8988T (cell line): ENCODE results near the gene CAMK1D.
"Not testable (repeated sequence)": the region's sequence is repeated elsewhere in the genome, so short reads cannot be mapped to it uniquely, and the experiment has no call there.

ENCODE experiments used
- DNase-seq: peaks from one replicate; pipeline ENCODE4 v3.0.0; 2011

The CAMK1D gene

DNA sequence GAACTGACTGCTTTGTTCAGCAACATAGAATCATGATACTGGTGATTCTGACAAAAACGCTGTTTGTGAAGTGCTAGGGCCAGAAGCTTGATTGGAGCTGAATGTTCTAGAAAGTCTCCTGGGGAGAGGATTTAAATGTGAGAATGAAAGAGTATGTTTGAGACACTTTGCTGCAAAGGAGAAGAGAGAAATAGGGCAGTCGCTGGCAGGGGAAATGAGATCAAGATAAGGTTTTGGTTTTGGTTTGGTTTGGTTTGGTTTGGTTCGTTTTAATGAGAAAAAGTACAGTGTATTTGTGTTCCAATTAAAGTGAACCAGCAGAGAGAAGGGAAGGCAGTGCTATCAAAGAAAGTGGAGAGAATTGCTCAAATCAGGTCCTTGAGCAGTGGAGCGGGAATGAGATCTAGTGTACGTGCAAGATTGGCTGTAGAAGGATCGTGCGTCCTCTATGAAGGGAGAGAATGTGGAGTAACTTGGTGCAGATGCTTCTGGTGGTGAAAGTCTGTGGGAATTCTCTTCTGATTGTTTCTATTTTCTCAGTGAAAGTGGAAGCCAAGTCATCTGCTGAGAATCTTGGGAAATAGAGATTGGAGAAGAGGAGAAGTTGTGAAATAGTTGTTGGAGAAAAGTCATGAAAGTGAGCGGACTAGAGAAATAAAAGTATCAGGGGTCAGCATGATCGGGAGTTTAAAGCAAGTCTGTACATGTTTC, 381.6 kb downstream of the CAMK1D start:
- DNase-seq = no peak

DNA sequence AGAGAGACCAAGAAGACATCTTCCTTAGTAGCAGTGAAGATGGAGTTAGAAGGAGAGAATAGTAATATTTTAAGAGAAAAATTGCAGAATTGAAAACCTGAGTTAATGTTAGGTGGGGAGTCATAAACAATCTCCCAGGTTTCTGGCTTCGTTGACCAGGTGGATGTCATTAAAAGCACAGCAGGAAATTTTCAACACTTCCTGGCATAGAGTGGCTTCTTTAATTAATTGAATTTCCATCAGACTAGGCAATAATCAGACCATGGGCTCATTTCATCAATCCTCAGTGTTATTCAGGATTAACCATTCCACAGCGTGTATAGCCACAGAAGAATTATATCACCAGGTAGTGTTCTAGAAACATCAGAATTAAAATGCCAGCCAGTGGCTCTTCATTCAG, 383.9 kb downstream of the CAMK1D start:
- DNase-seq = no peak

DNA sequence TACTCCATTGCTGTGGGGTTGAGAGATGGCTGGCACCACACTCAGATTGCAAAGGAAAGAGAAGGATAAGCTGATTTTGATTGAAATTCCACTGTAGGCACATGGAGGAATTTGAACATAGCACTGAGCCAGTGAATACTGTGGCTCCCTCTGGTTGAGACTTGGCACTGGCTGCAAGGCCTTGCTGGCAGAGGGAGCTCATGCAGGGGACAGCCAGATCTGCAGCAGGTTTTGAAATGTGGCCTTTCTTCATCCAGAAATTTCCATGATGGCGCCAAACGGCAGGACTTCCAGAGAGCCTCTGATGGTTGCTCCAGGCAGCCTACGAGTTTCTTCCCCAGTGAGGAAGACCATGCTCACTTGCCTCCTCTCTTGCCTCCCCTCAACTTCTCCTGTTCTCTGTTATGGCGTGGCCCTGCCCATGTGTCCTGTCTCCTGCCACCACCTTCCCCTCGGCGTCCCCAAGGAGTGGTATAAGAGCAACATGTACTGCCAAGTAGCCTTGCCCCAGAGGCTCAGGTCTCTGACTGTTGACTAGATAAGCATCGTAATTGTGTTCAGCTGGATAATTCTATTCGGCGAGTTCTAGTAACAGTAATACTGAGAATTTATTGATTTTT, 386.6 kb downstream of the CAMK1D start:
- no peak for DNase-seq

DNA sequence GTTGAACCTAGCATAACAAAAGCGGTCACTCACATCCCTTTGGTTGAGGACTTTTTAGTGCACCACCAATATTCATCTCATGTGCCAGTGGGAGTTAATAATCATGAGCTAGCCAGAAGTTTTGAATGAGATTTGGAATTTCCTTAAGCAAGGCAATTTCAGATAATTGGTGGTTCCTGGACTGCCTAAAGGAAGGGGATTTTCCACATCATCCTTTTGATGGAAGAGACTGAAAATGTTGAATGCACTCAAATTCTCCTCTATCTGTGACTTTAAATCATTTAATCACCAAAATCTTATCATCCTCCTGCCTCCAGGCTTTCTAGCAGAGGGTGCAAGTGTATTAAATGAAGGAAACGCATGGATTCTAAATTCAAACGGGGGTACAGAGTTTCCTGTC, 391.5 kb downstream of the CAMK1D start:
- no peak for DNase-seq

DNA sequence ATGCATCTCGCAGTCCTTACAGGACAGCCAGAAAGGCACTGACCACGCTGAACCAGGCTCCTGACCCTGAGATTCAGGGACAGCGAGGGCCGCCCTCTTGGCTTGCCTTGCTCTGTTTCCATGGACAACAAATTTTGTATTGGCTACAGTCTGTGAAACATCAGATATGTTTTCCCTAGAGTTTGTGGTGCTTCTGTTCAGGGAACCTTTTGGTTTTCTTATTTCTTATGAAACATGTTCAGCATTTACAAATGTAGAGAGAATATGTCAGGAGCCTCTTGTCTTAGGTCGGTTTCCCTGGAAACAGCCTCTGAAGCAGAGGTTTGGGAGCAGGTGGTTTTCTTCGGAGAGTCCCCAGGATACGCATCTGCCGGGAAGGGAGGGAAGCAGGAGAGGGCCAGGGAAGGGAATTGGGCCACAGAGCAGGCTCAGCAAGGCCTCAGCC, 392.0 kb downstream of the CAMK1D start:
- DNase-seq = no peak

DNA sequence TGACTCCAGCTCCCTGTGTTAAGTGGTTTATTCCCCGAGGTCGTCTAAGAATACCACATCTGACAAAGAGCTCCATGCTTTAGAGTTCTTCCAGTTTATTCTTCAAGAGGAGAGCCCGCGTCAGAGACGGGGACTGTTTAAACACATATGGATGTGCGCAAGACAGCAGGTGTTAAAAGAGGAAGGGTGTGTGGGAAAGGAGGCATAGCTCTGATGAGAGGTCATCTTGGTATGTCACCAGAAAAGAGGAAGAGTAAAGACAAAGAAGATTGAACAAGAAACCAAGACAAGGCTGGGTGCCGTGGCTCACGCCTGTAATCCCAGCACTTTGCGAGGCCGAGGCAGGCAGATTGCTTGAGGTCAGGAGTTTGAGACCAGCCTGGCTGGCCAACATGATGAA, 393.4 kb downstream of the CAMK1D start:
- no peak for DNase-seq

DNA sequence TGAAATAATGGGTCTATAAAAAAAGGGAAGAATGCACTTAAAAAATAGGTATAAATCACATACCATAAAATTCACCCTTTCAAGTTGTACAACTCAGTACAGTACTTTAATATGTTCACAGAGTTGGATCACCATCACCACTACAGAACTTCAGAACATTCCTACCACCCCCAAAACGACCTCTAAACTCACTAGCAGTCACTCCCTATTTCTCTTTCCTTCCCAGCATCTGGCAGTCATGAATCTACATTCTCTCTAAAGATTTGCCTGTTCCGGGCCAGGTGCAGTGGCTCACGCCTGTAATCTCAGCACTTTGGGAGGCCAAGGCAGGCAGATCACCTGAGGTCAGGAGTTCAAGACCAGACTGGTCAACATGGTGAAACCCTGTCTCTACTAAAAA, 394.1 kb downstream of the CAMK1D start:
- DNase-seq = not testable (repeated sequence)

DNA sequence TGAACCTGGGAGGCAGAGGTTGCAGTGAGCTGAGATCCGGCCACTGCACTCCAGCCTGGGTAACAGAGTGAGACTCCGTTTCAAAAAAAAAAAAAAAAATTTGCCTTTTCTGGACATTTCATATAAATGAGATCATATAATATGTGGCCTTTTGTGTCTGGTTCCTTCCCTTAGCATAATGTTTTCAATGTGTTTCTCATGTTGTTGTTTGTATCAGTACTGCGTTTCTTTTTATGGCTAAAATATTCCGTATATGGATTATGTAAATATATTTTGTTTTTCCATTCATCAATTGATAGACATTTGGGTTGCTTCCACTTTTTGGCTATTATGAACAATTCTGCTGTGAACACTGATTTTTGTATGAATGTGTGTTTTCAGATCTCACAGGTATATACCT, 394.6 kb downstream of the CAMK1D start:
- DNase-seq = no peak

DNA sequence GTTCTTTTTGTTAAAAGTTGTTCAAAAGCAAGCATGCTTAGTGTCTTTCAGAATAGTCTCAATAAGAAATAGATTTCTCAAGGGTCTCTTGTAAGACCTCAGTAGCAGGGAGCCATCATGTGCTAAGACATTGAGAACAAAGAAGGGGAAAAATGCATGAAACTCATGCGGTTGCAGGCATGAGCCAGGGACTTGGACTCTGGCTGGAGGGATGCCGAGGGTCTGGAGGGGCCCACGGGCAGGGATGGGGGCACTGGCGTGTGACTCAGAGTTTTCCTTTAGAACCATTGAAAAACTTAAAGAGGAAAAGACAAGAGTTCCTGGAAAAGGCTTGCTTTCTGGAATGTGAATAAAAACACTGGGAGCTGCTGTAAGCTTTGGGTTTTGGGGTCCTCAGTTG, 398.8 kb downstream of the CAMK1D start:
- DNase-seq = no peak

DNA sequence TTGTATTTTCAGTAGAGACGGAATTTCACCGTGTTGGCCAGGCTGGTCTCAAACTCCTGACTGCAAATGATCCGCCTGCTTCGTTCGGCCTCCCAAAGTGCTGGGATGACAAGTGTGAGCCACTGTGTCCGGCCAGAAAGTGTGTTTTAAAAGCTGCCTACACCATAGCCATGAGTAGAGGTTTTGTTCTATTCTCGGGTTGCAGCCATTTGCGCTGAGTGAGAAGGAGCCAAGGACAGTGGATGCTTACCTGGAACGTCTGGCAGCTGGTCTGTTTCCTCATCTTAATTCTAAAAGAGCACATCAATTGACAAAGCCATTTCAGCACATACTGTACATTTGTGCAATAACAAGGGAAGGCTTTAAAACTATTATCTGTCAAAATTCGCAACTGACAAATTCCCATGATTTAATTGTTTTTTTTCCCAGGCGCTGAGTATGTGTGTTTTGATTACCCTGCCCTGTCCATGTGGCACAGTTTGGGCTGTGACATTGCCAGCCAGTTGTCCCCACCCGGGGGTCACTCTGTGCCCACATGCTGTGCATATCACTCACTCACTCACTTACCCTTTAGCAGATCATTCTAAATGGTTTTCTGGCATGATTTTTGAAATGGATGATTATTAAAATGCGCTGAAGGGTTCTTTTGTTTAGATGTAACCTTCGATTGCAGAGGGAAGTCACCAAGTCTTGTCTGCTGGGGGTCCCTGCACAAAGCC, 400.6 kb downstream of the CAMK1D start:
- DNase-seq = no peak

DNA sequence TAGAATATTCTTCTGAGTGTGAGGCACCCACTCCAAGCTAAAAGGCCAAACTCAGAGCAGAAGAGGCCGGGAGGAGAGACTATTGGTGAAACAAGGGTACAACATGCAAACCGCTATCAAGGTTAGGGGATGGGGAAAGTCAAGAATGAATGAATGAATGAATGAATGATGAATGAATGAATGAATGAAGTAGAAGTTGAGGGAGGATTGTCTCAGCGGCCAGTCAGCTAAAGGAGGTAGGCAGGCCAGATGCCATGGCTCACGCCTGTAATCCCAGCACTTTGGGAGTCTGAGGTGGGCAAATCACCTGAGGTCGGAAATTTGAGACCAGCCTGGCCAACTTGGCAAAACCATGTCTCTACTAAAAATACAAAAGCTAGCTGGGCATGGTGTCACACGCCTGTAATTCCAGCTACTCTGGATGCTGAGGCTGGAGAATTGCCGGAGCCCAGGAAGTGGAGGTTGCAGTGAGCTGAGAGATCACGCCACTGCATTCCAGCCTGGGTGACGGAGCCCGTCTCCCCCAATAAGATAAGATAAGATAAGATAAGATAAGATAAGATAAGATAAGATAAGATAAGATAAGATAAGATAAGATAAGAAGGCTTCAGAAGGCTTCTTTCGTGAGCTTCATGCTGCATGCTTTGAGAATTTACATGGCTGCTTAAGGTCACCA, 401.3 kb downstream of the CAMK1D start:
- DNase-seq = no peak

DNA sequence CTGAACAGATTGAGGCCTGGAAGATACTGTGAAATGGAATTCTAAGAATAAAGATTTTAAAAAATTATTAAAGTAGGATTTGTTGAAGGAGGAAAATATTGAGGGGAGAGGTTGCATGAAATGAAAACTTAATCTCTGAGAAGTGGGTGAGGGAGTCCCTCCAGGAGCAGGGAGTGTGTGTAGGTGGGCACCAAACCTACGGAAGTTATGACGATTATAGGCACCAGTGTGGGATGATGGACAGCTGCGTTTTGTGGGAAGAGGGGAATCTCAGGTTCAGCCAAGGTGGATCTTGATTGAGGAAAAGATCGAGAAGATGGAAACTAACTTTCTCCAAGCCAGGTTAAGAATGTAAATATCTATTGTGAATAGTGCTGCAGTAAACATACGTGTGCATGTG, 405.7 kb downstream of the CAMK1D start:
- DNase-seq = no peak

DNA sequence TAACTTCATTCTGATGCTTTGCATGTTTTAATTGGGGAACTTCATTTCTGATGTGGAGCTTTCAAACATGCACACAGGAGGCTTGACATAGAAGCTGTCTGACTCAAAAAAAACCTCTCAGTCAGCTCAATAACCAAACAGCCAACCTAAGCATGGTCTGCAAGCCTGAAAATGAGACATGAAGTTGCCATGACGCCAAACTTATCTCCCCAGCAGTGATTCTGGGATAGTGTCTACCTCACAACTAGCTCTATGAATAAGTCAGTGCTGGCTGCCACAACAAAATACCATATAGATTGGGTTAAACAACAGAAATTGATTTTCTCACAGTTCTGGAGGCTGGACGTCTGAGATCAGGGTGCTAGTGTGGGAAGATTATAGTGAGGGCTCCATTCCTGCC, 408.0 kb downstream of the CAMK1D start:
- no peak for DNase-seq

DNA sequence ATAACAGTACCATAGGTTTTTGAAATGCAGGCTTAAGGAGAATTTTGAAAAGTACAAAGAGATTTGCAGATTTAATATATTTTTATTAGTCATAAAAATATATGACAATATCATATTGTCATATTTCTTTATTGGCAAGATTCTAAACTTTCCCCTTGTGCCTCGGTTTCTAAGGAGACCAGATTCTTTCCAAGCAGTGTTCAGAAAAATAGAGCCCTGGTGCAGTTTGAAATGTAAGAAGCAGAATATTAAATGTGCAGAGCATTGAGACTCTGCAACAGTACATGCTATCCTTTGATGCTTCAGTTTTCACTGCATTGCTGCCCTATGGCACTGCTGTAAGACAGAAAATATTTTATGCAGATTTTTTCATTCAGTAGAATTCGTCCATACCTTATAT, 408.9 kb downstream of the CAMK1D start:
- DNase-seq = no peak

DNA sequence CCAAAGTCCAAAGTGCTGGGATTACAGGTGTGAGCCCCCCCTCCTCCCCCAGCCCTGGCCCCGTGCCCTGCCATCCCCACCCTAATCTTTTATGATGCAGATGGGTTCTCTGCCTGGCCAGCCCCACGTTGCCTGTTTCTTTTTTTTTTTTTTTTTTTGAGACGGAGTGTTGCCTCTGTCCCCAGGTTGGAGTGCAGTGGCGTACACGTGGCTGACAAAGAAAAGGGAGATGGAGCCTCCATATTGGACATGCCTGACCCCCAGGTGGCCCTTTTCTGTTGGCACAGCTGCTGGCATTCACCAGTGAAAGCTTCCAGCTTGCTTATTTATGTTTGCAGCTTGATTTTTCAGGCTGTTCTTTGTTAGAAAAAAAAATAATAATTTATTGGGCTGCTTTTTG, 416.9 kb downstream of the CAMK1D start:
- no peak for DNase-seq

DNA sequence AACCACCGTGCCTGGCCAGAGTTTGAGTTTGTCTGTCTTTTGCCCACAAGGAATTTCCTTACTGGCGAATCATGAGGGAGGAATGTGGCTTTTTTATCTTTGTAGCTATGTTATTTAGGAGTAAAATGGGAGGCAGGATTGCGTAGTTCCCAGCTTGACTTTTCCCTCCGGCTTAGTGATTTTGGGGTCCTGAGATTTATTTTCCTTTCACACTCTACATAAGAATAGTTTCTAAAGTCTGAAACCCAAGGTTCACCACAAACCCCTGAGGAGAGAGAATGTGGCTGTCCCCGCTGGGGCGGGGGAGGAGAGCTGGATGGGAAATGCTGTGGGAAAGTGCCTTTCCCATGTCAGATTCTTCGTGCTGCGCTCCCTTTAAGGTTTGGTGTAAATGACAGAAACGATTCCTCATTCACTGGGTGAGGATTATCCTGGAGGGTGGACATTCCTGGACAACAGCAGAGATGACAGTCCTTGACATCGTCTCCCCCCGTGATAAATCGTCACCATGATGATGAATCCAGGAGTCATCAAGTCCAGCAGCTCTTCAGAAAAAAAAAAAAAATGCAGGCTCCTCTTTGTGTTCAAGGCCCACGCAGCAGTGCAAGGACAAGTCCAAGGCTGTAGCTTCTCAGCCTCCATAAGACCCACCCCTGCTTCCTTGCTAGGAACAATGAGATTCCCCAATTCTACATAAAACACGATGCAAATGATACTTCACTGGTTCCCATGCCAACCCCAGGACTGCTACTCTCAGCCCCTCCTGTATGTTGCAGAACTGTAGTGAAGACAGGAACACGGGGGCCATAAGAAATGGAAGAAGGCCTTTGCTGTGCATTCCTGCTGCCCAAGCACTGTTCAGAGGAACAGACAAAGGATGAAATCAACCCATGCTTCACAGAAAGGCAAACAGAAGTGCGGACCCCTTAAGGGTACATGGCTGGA, 419.1 kb downstream of the CAMK1D start:
- DNase-seq = no peak

DNA sequence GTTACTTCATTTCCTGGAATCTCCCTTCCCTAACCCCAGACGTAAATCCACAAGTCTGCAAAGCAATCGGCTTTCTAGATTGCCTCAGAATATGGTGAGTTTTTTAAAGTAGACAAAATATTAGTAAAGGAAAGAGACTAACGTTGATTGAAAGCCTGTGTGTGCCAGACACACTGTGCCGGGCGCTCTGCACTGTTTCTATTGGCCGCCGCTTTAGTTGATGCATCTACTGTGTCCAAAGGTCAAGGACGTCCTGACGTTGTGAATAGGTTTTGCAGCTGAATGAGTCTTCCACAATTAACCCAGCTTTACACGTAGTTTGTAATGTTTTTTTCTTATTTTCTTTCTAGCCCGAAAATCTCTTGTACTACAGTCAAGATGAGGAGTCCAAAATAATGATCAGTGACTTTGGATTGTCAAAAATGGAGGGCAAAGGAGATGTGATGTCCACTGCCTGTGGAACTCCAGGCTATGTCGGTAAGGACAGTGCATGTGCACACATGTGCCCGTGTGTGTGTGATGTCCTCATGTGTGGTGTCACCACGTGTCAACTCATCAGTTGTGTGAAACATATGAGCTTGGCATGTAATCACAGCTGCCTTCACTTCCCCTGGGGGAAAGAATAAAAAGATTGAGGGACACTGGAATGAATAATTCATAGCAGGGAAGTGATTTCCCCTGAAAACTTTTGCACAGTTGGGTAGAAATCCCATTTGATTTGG, 420.1 kb downstream of the CAMK1D start:
- DNase-seq = no peak

DNA sequence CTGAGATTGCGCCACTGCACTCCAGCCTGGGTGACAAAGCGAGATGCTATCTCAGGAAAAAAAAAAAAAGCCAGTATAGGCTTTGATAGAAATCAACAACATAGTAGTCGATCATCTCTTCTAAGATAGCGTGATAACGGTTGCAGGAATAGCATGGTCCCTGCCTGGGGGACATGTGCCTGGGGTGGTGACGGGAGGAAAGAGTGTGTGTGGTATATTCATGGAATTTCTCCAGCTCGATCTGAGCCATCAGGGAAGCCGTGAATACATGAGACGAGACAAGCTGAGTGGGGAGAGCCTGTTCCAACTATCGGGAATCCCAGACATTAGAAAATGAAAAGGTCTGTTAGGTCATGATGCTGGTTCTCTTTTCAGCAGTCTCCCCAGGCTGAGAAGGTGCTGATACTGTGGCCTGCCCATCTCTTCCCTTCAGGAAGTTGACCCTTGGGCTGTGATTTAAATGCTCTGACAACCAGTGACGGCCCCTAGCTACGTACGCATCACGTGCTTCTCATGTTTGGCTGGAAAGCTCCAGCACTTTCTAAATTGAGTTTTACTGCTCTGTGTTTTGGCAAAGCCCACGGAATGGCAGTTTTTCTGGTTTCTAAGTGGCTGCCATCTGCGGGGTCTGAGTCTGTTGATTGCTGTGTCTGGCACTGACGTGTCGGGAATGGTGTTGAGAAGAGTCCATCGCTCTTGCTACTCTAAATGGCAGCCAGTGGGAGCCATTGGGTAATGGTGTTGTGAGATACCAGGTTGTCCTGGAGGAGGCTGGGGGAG, 422.8 kb downstream of the CAMK1D start:
- DNase-seq = no peak

DNA sequence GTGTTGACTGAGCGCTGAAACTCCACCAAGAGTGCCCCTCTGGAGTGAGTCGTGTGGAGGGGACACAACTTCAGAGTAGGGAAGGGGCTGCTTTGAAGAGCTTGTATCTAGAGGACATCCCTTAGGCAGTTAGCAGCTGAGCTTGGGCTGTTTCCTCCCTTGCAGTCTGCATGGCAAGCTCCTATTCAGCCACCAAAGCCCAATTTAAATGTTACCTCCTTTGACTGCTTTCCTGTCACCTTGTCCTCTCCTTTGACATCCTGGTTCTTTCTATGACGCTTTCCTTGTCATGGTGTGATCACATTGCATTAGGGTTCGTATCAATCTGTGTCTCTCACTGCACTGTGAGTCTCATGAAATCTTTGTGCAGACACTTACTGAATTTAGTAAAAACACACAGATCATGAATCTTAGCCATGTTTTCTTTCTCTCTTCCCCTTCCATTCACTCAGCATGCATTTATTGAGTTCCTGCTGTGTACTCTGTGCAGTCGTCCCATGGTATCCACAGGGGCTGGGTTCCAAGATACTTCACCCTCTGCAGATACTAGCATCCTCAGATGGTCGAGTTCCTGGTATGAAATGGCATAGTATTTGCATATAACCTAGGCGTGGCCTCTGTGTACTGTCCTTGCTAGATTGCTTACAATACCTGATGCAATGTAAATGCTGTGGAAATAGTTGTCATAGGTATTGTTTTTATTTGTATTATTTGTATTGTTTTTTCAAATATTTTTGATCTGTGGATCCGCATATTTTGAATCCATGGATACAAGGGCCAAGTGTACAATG, 423.6 kb downstream of the CAMK1D start:
- DNase-seq = no peak
